Measurements from ENCODE around the gene AGAP1.

AGAP1 gene

GRCh38 chr2:236157366-236157765, 663.5 kb downstream of the AGAP1 start:
- H3K4me1 ChIP-seq (ENCODE audit: control insufficient read depth, insufficient read depth, low read length), result no peaks in the 10 kb centered on the region
- no peak for DNase-seq (ENCODE audit: low read depth)
- no peaks in the 10 kb centered on the region for H3K36me3 ChIP-seq (ENCODE audit: control insufficient read depth, insufficient read depth, low read length, severe bottlenecking)
- H3K9ac ChIP-seq (ENCODE audit: low read length), result no peak overlapping the region
- H3K9me3 ChIP-seq (ENCODE audit: control insufficient read depth, low read length), result peaks cover 10% of the 10 kb centered on the region
- peaks cover 35% of the 10 kb centered on the region for H3K27me3 ChIP-seq (replicated peaks; ENCODE audit: control insufficient read depth, insufficient read depth, low read length)
- H3K4me3 ChIP-seq (ENCODE audit: low read length), result no peak overlapping the region

DNA sequence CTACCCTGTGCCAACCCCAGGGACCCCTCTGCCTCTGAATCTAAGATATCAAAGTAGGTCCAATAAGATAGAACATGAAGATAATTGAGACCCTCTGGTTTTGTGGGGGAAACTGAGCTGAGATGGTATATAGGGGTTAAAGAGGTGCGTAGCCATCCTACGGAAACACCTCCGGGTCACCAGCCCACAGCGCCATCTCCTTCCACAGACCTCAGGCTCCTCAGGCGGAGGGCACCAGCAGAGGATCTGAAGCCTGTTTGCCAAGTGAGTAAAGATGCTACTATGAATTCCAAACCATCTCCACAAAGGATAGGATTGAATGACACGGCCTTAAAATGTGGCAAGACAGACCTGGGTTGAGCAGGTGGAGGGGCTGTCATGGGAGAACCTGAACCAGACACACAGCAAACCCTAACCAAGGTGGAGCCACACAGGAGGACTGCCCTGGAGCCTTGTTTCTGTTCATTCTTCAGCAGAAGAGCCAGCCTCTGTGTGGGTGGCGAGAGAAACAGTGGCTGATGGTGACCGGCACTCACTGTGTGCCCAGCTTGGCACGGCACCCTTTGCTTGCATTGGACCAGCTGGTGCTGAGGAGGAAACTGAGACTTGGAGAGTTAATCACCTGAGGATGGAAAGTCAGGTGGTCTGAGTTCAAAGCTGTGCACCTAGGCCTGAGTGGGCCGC, 664.1 kb downstream of the AGAP1 start:
- H3K9me3 ChIP-seq (ENCODE audit: control insufficient read depth, low read length), result peaks cover 4% of the 10 kb centered on the region
- peaks cover 35% of the 10 kb centered on the region for H3K27me3 ChIP-seq (replicated peaks; ENCODE audit: control insufficient read depth, insufficient read depth, low read length)

GRCh38 chr2:236158969-236159777, 665.3 kb downstream of the AGAP1 start:
- Histone ChIP-seq H3K9me3 (ENCODE audit: control insufficient read depth, low read length) (no peaks in the 10 kb centered on the region), H3K4me3 (ENCODE audit: low read length) (no peak overlapping the region), H3K27me3 (replicated peaks; ENCODE audit: control insufficient read depth, insufficient read depth, low read length) (peaks cover 44% of the 10 kb centered on the region), H3K9ac (ENCODE audit: low read length) (no peak overlapping the region), H3K36me3 (ENCODE audit: control insufficient read depth, insufficient read depth, low read length, severe bottlenecking) (no peaks in the 10 kb centered on the region), H3K4me1 (ENCODE audit: control insufficient read depth, insufficient read depth, low read length) (peaks cover 4% of the 10 kb centered on the region)
- no peak for DNase-seq (ENCODE audit: low read depth)

More for the DNA sequence above, 664.1 kb downstream of the AGAP1 start:
- no peaks in the 10 kb centered on the region for H3K36me3 ChIP-seq (ENCODE audit: control insufficient read depth, insufficient read depth, low read length, severe bottlenecking)
- DNase-seq (ENCODE audit: low read depth), result no peak
- H3K4me1 ChIP-seq (ENCODE audit: control insufficient read depth, insufficient read depth, low read length), result no peaks in the 10 kb centered on the region
- no peak overlapping the region for H3K9ac ChIP-seq (ENCODE audit: low read length)
- H3K4me3 ChIP-seq (ENCODE audit: low read length), result no peak overlapping the region

- Histone ChIP-seq H3K27me3 (replicated peaks; ENCODE audit: control insufficient read depth, insufficient read depth, low read length) (peaks cover 48% of the 10 kb centered on the region), H3K9me3 (ENCODE audit: control insufficient read depth, low read length) (no peaks in the 10 kb centered on the region), H3K9ac (ENCODE audit: low read length) (no peak overlapping the region), H3K4me3 (ENCODE audit: low read length) (no peak overlapping the region), H3K36me3 (ENCODE audit: control insufficient read depth, insufficient read depth, low read length, severe bottlenecking) (no peaks in the 10 kb centered on the region), H3K4me1 (ENCODE audit: control insufficient read depth, insufficient read depth, low read length) (peaks cover 5% of the 10 kb centered on the region)
- no peak for DNase-seq (ENCODE audit: low read depth)
Measured at GRCh38 chr2:236159778-236160170, 665.9 kb downstream of the AGAP1 start.

DNA sequence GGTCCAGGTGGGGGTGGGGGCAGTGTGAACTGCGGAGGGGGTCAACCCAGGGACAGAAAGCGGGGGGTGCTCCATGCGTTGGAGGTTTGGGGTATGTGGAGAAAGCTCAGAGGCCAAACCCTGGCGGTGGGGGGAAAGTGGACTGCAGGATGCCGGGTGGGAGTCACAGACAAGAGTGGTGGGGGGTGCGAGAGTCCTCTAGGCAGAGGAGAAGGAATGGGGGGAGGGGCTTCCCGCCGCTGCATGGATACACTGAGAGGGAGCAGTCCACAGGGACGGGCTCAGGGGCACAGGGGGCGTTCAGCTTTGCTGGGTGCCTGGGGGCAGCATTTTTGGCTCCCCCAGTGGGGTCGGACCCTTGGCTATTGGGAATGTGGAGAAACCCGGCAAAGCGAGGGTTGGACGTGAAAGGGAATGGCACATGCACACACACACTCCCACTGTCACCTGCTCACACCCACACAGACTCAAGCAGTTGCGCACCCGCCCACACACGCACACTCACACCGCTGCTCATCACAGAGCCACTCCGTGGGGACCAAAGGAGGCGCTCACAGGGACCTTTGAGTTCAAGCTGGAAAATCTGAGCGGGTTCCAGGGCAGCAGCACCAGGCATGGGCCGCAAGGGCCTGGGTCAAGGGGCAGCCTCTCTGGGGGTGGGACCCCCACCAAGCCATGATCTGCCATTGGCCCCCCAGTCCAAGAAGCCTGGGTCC, 666.7 kb downstream of the AGAP1 start:
- peaks cover 55% of the 10 kb centered on the region for H3K27me3 ChIP-seq (replicated peaks; ENCODE audit: control insufficient read depth, insufficient read depth, low read length)
- no peak overlapping the region for H3K4me3 ChIP-seq (ENCODE audit: low read length)
- no peak for DNase-seq (ENCODE audit: low read depth)
- peaks cover 5% of the 10 kb centered on the region for H3K4me1 ChIP-seq (ENCODE audit: control insufficient read depth, insufficient read depth, low read length)
- H3K9me3 ChIP-seq (ENCODE audit: control insufficient read depth, low read length), result no peaks in the 10 kb centered on the region
- no peaks in the 10 kb centered on the region for H3K36me3 ChIP-seq (ENCODE audit: control insufficient read depth, insufficient read depth, low read length, severe bottlenecking)
- H3K9ac ChIP-seq (ENCODE audit: low read length), result no peak overlapping the region

DNA sequence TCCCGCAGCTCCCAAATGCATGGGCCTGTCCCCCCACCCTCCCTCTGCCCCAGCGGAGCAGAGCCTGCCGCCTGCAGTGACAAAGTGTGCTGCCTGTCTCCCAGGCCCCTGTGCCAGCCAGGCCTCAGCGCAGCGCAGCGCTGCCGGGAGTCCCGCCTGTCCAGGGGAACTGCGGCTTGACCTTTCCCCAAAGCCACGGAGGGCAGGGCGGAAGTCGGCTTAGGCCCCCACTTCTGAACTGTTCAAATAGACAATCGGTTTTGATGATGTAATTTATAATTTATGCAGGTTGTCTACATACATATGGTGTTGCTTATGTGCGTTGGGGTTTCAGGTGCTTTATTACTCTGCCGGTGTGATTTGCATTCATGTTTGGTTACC, 667.2 kb downstream of the AGAP1 start:
- Histone ChIP-seq H3K4me1 (ENCODE audit: control insufficient read depth, insufficient read depth, low read length) (peaks cover 5% of the 10 kb centered on the region), H3K9ac (ENCODE audit: low read length) (no peak overlapping the region), H3K36me3 (ENCODE audit: control insufficient read depth, insufficient read depth, low read length, severe bottlenecking) (no peaks in the 10 kb centered on the region), H3K27me3 (replicated peaks; ENCODE audit: control insufficient read depth, insufficient read depth, low read length) (peaks cover 60% of the 10 kb centered on the region), H3K9me3 (ENCODE audit: control insufficient read depth, low read length) (no peaks in the 10 kb centered on the region), H3K4me3 (ENCODE audit: low read length) (no peak overlapping the region)
- no peak for DNase-seq (ENCODE audit: low read depth)

DNA sequence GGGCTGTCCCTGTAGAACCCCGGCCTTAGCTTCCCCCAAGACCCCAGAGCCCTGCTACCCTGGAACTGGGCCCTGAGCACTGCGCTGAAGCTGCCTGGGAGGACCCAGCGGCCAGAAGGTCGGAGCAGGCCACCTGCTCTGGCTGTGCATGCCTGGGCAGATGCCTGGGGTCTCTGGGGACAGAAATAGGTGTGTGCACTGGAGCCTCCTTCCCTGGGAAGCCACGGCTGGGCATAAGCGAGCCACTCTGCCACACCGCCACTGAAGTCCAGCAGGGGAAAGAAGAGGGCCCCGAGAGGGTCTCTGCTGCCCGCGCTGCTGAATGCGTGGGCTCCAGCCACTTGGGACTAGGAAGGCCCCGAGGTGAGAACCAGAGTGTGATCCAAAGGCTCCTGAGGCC, 667.7 kb downstream of the AGAP1 start:
- no peak overlapping the region for H3K9ac ChIP-seq (ENCODE audit: low read length)
- no peaks in the 10 kb centered on the region for H3K9me3 ChIP-seq (ENCODE audit: control insufficient read depth, low read length)
- peaks cover 6% of the 10 kb centered on the region for H3K4me1 ChIP-seq (ENCODE audit: control insufficient read depth, insufficient read depth, low read length)
- peaks cover 61% of the 10 kb centered on the region for H3K27me3 ChIP-seq (replicated peaks; ENCODE audit: control insufficient read depth, insufficient read depth, low read length)
- no peak for DNase-seq (ENCODE audit: low read depth)
- no peaks in the 10 kb centered on the region for H3K36me3 ChIP-seq (ENCODE audit: control insufficient read depth, insufficient read depth, low read length, severe bottlenecking)
- H3K4me3 ChIP-seq (ENCODE audit: low read length), result no peak overlapping the region

- no peak for DNase-seq (ENCODE audit: low read depth)
- peaks cover 66% of the 10 kb centered on the region for H3K27me3 ChIP-seq (replicated peaks; ENCODE audit: control insufficient read depth, insufficient read depth, low read length)
- H3K36me3 ChIP-seq (ENCODE audit: control insufficient read depth, insufficient read depth, low read length, severe bottlenecking), result no peaks in the 10 kb centered on the region
- no peak overlapping the region for H3K4me3 ChIP-seq (ENCODE audit: low read length)
- no peaks in the 10 kb centered on the region for H3K9me3 ChIP-seq (ENCODE audit: control insufficient read depth, low read length)
- H3K9ac ChIP-seq (ENCODE audit: low read length), result no peak overlapping the region
- H3K4me1 ChIP-seq (ENCODE audit: control insufficient read depth, insufficient read depth, low read length), result peaks cover 10% of the 10 kb centered on the region
Measured at GRCh38 chr2:236162031-236162845, 668.4 kb downstream of the AGAP1 start.

- Histone ChIP-seq H3K27me3 (replicated peaks; ENCODE audit: control insufficient read depth, insufficient read depth, low read length) (peaks cover 64% of the 10 kb centered on the region), H3K36me3 (ENCODE audit: control insufficient read depth, insufficient read depth, low read length, severe bottlenecking) (no peaks in the 10 kb centered on the region), H3K9ac (ENCODE audit: low read length) (no peak overlapping the region), H3K9me3 (ENCODE audit: control insufficient read depth, low read length) (no peaks in the 10 kb centered on the region), H3K4me1 (ENCODE audit: control insufficient read depth, insufficient read depth, low read length) (peaks cover 10% of the 10 kb centered on the region), H3K4me3 (ENCODE audit: low read length) (no peak overlapping the region)
- no peak for DNase-seq (ENCODE audit: low read depth)
Measured at GRCh38 chr2:236162882-236163470, 669.1 kb downstream of the AGAP1 start.

GRCh38 chr2:236163471-236164200, 669.8 kb downstream of the AGAP1 start:
- no peaks in the 10 kb centered on the region for H3K36me3 ChIP-seq (ENCODE audit: control insufficient read depth, insufficient read depth, low read length, severe bottlenecking)
- H3K4me1 ChIP-seq (ENCODE audit: control insufficient read depth, insufficient read depth, low read length), result peaks cover 10% of the 10 kb centered on the region

More at GRCh38 chr2:236163471-236164200, 669.8 kb downstream of the AGAP1 start:
- no peak for DNase-seq (ENCODE audit: low read depth)
- H3K27me3 ChIP-seq (replicated peaks; ENCODE audit: control insufficient read depth, insufficient read depth, low read length), result peaks cover 59% of the 10 kb centered on the region
- no peaks in the 10 kb centered on the region for H3K9me3 ChIP-seq (ENCODE audit: control insufficient read depth, low read length)
- H3K4me3 ChIP-seq (ENCODE audit: low read length), result peak overlapping the region; percentile 63
- H3K9ac ChIP-seq (ENCODE audit: low read length), result no peak overlapping the region
